Activated CD8-positive, alpha-beta memory T cell treated with anti-CD3 and anti-CD28 coated beads, Interleukin-2, amount 10 ng/mL, durations not matched to agents 7 days and 5 days (primary cell): ENCODE measurements around the gene AP2S1. TPM values are rescaled to one million over a fixed set of nuclear protein-coding genes. Genes with fewer than 3 reads are reported as not detected.

Experiments used
- ATAC-seq: fragments of 150-1000 bp; cut with Tn5 transposase; one replicate; pipeline ENCODE4 v1.10.0; 2021; ENCODE audit warnings: moderate library complexity
- CTCF ChIA-PET: fragments of 350-600 bp; sonication (Branson Sonifier 250); formaldehyde crosslinking; loops from one replicate; lab custom pipeline; 2021; ENCODE audit warnings: antibody characterized with exemption; lab: Charles Lee
- DNase-seq: peaks from one replicate; pipeline ENCODE4 v3.0.0-alpha.2; 2020
- H3K27ac Mint-ChIP-seq: one replicate; pipeline ENCODE4 v1.8.0; 2021; ENCODE audit warnings: mild to moderate bottlenecking, mixed read lengths
- H3K27me3 Mint-ChIP-seq: one replicate; pipeline ENCODE4 v1.8.0; 2021; ENCODE audit warnings: mixed read lengths
- H3K36me3 Mint-ChIP-seq: one replicate; pipeline ENCODE4 v1.8.0; 2021; ENCODE audit warnings: mild to moderate bottlenecking, mixed read lengths
- H3K4me1 Mint-ChIP-seq: one replicate; pipeline ENCODE4 v1.8.0; 2021; ENCODE audit warnings: mixed read lengths
- H3K4me3 Mint-ChIP-seq: one replicate; pipeline ENCODE4 v1.8.0; 2021; ENCODE audit warnings: mild to moderate bottlenecking, moderate library complexity, mixed read lengths
- H3K9me3 Mint-ChIP-seq: one replicate; pipeline ENCODE4 v1.8.0; 2022; ENCODE audit warnings: low read depth, mixed read lengths
- total RNA-seq, 2 experiments: library from RNA; stranded (reverse); gene quantifications; one replicate each; pipeline ENCODE4 v1.2.3, GENCODE V29; 2021

Gene AP2S1
- total RNA-seq, 2 experiments from 2014 or later = 134 to 139 TPM

DNA sequence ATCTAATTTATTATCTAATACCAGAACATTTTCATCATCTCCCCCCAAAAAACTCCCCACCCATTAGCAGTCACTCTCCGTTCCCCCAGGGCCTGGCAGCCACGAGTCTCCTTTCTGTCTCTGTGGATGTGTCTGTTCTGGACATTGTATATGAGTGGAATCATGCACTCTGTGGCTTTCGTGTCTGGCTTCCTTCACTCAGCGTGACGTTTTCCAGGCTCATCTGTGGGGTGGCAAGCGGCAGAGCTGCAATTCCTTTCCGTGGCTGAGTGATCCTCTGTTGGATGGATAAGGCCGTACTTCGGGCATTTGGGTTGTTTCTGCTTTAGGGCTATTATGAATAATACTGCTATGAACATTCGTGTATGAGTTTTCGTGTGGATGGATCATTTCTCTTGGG lies 3.1 kb downstream of the AP2S1 start:
- CTCF ChIA-PET = interaction anchor here (0.9 to 5.1 kb wide), 4 partner anchors 91 to 276 kb away, joined by 3 to 16 read pairs (median 3); no protein-coding TSS in a partner anchor
- no peak for ATAC-seq

DNA sequence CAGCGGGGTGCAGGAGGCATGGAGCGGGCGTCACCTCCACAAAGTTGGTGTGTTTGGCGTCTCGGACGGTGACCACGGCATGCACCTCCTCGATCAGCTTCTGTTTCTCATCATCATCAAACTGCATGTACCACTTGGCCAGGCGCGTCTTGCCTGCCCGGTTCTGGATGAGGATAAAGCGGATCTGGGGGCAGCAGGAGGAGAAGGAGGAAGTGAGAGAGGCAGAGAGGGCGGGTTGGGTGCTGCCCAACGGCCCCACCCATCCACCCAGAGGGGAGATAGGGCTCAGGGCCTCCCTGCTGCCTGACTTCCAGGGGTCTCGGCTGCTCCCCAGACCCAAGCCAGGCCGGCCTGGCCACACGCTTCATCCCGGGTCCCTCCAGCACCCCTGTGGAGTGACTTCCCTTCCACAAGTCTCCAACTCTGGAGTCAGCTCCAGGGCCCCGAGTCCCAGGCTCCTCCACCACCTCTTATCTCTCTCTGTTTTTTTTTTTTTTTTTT lies 4.6 kb downstream of the AP2S1 start:
- peaks cover 9% of the 10 kb centered on the region for H3K36me3 Mint-ChIP-seq
- no peak for DNase-seq
- no peaks in the 10 kb centered on the region for H3K27me3 Mint-ChIP-seq
- peaks cover 18% of the 10 kb centered on the region for H3K4me1 Mint-ChIP-seq
- H3K9me3 Mint-ChIP-seq = no peaks in the 10 kb centered on the region
- H3K27ac Mint-ChIP-seq = no peak overlapping the region
- H3K4me3 Mint-ChIP-seq = no peak overlapping the region
- CTCF ChIA-PET = interaction anchor here (5.1 kb wide), 1 partner anchor 92 kb away, joined by 16 read pairs; no protein-coding TSS in a partner anchor
- no peak for ATAC-seq

More for the DNA sequence above, 3.1 kb downstream of the AP2S1 start:
- Mint-ChIP-seq H3K36me3 (peaks cover 4% of the 10 kb centered on the region), H3K27ac (no peak overlapping the region), H3K9me3 (no peaks in the 10 kb centered on the region), H3K27me3 (no peaks in the 10 kb centered on the region), H3K4me3 (no peak overlapping the region), H3K4me1 (peaks cover 18% of the 10 kb centered on the region)
- no peak for DNase-seq

DNA sequence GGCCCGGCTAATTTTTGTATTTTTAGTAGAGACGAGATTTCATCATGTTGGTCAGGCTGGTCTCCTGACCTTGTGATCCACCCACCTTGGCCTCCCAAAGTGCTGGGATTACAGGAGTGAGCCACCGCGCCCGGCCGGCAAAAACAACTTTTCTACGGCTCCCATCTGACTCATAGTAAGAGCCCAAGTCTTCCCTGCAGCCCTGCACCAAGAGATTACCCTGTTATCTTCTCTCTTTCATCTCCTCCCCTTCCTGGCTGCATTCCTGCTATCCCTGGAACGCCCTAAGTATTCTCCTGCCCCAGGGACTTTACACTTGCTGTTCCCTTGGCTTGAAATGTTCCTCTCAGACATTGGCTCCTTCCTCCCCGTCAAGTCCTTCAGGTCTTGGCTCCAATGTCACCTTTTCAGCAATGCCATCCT lies 6.6 kb downstream of the AP2S1 start:
- Mint-ChIP-seq H3K27me3 (no peaks in the 10 kb centered on the region), H3K36me3 (peaks cover 10% of the 10 kb centered on the region), H3K4me3 (no peak overlapping the region), H3K9me3 (no peaks in the 10 kb centered on the region), H3K27ac (no peak overlapping the region), H3K4me1 (peaks cover 6% of the 10 kb centered on the region)
- no peak for ATAC-seq
- no peak for DNase-seq
- CTCF ChIA-PET = interaction anchor here (1.2 to 5.1 kb wide), 3 partner anchors 17 to 90 kb away, joined by 3 to 16 read pairs (median 4); no protein-coding TSS in a partner anchor

DNA sequence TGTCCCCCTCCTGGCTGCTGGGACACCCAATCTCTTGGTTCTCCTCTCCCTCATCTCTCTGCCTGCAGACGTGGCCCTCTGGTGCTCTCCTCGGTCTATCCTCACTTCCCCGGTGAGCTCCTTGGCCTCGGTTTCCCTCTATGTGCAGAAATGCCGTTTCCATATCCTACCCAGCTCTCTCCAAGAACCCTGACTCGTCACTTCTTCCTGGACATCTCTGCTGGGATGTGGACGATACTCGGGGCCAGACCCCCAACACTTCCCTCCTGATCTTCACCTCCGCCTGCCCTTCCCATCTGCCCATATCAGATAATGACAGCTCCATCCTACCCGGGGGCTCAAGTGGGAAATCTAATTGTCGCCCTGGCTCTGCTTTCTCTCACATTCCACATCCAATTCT lies 7.9 kb downstream of the AP2S1 start:
- DNase-seq (no peak), ATAC-seq (no peak)
- Mint-ChIP-seq H3K4me1 (peaks cover 4% of the 10 kb centered on the region), H3K27ac (no peak overlapping the region), H3K36me3 (peaks cover 16% of the 10 kb centered on the region), H3K4me3 (no peak overlapping the region), H3K27me3 (no peaks in the 10 kb centered on the region), H3K9me3 (no peaks in the 10 kb centered on the region)
- CTCF ChIA-PET = interaction anchor here (1.0 to 5.1 kb wide), 3 partner anchors 13 to 92 kb away, joined by 3 to 16 read pairs (median 4); no protein-coding TSS in a partner anchor

DNA sequence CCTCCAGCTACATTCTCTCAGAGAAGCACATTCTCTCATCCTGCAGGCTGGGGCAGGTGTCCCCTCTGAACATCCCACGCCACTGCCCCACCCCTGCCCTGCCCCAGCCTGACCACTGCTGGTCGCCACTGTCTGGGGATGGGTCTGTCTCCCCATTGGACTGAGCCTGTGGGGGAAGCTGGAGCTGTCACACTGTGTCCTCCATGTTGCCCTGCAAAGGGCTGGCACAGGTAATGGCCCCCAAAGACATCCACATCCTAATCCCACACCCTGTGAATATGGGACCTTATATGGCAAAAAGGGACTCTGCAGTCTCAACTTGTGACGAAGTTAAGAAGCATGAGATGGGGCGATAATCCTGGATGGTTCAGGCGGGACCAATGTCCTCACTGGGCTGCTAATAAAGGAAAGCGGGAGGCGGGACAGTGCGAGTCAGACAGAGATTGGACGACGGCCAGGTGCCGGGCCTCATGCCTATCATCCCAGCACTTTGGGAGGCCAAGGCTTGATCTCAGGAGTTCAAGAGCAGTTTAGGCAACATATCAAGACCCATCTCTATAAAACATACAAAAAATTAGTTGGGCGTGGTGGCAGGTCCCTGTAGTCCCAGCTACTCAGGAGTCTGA lies 9.1 kb downstream of the AP2S1 start:
- Mint-ChIP-seq H3K4me1 (peaks cover 4% of the 10 kb centered on the region), H3K27me3 (no peaks in the 10 kb centered on the region), H3K27ac (no peak overlapping the region), H3K9me3 (no peaks in the 10 kb centered on the region), H3K36me3 (peaks cover 17% of the 10 kb centered on the region), H3K4me3 (no peak overlapping the region)
- CTCF ChIA-PET = interaction anchor here (0.6 to 8.9 kb wide), 18 partner anchors 9 to 403 kb away, joined by 3 to 203 read pairs (median 11); partner anchors contain the start of genes AP2S1 and SLC1A5
- DNase-seq (no peak), ATAC-seq (no peak)

DNA sequence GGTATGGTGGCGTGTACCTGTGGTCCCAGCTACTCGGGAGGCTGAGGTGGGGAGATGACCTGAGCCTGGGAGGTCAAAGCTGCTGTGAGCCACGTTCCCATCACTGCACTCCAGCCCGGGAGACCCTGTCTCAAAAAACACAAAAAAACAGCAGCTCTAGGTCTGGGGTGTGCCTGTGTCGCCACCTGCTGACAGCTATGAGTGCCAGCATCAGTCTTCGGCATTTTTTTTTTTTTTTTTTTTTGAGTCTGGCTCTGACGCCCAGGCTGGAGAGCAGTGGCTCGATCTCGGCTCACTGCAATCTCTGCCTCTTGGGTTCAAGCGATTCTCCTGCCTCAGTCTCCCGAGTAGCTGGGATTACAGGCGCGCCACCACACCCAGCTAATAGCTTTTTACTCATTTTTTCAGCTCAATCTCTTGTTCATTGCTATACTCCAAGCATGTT lies 10.1 kb downstream of the AP2S1 start:
- DNase-seq (peak; percentile 63), ATAC-seq (peak; percentile 82)
- Mint-ChIP-seq H3K27ac (no peak overlapping the region), H3K4me1 (peaks cover 3% of the 10 kb centered on the region), H3K27me3 (no peaks in the 10 kb centered on the region), H3K9me3 (no peaks in the 10 kb centered on the region), H3K36me3 (peaks cover 16% of the 10 kb centered on the region), H3K4me3 (no peak overlapping the region)
- CTCF ChIA-PET = interaction anchor here (0.6 to 8.9 kb wide), 49 partner anchors 10 to 404 kb away, joined by 3 to 203 read pairs (median 4); partner anchors contain the start of genes AP2S1, DACT3 and SLC1A5

DNA sequence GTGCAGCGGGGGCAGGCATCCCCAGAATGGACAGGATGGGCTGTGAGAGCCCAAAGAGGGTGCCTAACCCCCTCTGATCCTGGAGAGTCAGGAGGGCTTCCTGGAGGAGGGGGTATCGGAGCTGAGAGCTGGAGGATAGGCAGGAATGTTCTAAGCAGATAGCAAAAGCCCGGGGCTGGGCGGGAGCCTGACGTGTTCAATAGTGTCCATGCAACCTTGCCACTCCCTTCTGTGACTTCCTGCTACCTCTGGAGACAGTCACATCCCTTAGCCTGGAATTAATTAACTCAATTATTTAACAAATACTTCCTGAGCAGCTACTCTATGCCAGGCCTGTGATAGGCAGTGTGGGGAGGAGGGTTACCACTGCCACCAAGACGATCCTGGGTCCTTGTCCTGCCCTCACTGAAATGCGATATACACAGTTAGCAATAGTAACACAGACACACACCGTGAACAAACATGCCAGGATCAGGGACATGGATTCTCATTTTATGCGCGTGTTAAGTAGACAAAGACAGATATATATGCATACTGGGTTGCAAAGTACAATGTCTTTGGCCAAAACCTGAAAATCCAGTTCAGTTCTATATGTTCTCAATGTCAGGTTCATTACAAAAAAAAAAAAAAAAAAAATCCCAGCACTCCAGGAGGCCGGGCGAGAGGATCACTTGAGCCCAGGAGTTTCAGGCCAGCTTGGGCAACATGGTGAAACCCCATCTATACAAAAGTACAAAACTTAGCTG lies 10.7 kb downstream of the AP2S1 start:
- ATAC-seq = no peak
- CTCF ChIA-PET = interaction anchor here (0.9 to 8.9 kb wide), 43 partner anchors 9 to 219 kb away, joined by 3 to 203 read pairs (median 4); partner anchors contain the start of gene SLC1A5
- DNase-seq = no peak
- Mint-ChIP-seq H3K36me3 (peaks cover 16% of the 10 kb centered on the region), H3K4me3 (no peak overlapping the region), H3K27me3 (no peaks in the 10 kb centered on the region), H3K4me1 (peaks cover 3% of the 10 kb centered on the region), H3K27ac (no peak overlapping the region), H3K9me3 (no peaks in the 10 kb centered on the region)

DNA sequence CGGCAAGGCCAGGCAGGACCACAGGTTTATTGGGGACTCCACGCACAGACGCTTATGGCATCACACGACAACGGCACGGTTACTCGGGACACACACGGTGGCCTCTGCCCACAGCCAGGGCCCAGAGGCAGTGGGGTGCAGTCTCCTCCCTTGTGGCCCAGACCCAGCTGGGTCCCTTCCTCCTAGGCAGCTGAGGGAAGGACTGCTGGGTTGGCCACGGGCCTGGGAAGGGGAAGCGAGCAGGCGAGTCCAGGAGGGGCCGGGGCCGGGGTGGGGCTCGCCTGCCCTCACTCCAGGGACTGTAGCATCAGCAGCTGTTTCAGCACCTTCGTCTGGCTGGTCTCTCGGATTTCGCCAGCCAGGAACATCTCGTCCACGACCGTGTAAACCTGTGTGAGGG lies 12.5 kb downstream of the AP2S1 start:
- no peak for DNase-seq
- Mint-ChIP-seq H3K27ac (no peak overlapping the region), H3K36me3 (peaks cover 13% of the 10 kb centered on the region), H3K4me3 (no peak overlapping the region), H3K27me3 (no peaks in the 10 kb centered on the region), H3K9me3 (no peaks in the 10 kb centered on the region), H3K4me1 (peaks cover 3% of the 10 kb centered on the region)
- CTCF ChIA-PET = interaction anchor here (1.5 to 8.9 kb wide), 3 partner anchors 14 to 153 kb away, joined by 3 to 203 read pairs (median 7); no protein-coding TSS in a partner anchor
- ATAC-seq = no peak

DNA sequence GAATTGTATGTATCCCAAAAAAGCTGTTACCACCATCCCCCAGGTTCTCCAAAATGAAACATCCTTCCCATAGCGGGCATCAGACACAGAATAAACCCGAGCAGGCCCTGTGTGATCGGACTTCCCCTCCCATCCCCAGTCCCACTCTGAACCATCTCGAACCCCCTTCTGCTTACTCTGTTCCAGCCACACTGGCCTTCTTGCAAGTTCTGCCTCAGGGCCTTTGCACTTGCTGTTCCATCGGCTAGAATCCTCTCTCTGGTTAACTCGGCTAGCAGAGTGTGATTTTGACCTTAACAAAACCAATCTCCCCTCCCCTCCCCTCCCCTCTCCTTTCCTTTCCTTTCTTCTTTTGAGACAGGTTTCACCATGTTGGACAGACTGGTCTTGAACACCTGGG lies 15.7 kb downstream of the AP2S1 start:
- CTCF ChIA-PET = interaction anchor here (0.7 to 8.9 kb wide), 3 partner anchors 68 to 156 kb away, joined by 4 to 203 read pairs (median 6); no protein-coding TSS in a partner anchor

DNA sequence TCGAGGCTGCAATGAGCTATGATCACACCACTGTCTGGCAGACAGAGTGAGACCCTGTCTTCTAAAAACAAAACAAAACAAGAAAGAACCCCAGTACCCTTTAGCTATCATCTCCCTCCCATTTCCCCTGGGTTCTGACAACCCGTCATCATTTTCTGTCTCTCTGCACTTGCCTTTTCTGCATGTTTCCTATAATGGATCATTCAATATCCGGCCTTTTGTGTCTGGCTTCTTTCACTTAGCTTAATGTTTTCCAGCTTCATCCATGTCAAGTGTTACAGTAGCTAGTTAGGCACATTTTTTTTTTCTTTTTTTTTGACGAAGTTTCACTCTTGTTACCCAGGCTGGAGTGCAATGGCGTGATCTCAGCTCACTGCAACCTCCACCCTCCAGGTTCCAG lies 16.5 kb downstream of the AP2S1 start:
- Mint-ChIP-seq H3K27me3 (no peaks in the 10 kb centered on the region), H3K4me3 (no peak overlapping the region), H3K9me3 (no peaks in the 10 kb centered on the region), H3K27ac (no peak overlapping the region), H3K36me3 (peaks cover 8% of the 10 kb centered on the region), H3K4me1 (peaks cover 1% of the 10 kb centered on the region)
- CTCF ChIA-PET = interaction anchor here (0.7 to 8.9 kb wide), 3 partner anchors 67 to 156 kb away, joined by 4 to 203 read pairs (median 6); no protein-coding TSS in a partner anchor
- DNase-seq = no peak
- no peak for ATAC-seq

More for the DNA sequence above, 15.7 kb downstream of the AP2S1 start:
- no peak overlapping the region for H3K4me3 Mint-ChIP-seq
- no peaks in the 10 kb centered on the region for H3K4me1 Mint-ChIP-seq
- ATAC-seq (no peak), DNase-seq (no peak)
- no peaks in the 10 kb centered on the region for H3K27me3 Mint-ChIP-seq
- H3K27ac Mint-ChIP-seq = no peak overlapping the region
- H3K9me3 Mint-ChIP-seq = no peaks in the 10 kb centered on the region
- H3K36me3 Mint-ChIP-seq = peaks cover 9% of the 10 kb centered on the region

DNA sequence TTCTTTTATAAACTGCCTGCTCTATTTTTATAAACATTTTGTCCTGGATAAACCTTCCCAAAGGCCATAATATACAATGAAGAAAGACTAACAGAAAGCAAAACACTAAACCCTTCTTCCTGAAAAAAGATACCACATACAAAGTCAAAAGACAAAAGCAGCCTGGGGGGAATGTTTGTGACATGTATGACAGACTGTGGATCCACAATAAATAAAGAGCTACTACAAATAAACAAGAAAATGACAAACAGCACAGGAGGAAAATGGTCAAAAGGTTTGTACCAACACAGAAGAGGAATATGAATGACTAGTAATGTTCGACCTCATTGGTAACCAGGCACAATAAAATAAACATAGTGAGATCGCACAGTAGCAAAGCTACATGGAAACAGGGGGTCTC lies 19.8 kb downstream of the AP2S1 start:
- Mint-ChIP-seq H3K36me3 (peaks cover 1% of the 10 kb centered on the region), H3K9me3 (no peaks in the 10 kb centered on the region), H3K4me1 (peaks cover 4% of the 10 kb centered on the region), H3K27ac (no peak overlapping the region), H3K27me3 (no peaks in the 10 kb centered on the region), H3K4me3 (no peak overlapping the region)
- no peak for DNase-seq
- ATAC-seq = no peak
- CTCF ChIA-PET = interaction anchor here (0.7 to 5.8 kb wide), 7 partner anchors 10 to 1315 kb away, joined by 3 to 23 read pairs (median 11); no protein-coding TSS in a partner anchor

DNA sequence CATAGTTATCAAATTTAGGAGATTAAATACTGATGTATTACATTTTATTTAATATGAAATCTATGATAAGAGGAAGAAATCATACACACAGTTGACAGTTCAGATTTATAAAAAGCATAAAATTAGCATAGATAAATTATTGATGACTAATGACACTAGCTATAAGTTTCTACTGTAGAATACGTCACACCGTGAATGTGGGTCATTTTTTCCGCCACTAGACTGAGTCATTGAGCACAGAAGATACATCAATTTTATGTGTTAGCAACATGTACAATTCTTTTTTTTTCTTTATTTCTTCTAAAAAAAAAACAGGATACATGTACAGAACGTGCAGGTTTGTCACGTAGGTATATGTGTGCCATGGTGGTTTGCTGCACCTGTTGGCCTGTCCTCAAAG lies 22.2 kb downstream of the AP2S1 start:
- DNase-seq (peak; percentile 55), ATAC-seq (no peak)
- Mint-ChIP-seq H3K4me3 (no peak overlapping the region), H3K4me1 (peaks cover 23% of the 10 kb centered on the region), H3K9me3 (no peaks in the 10 kb centered on the region), H3K27me3 (no peaks in the 10 kb centered on the region), H3K27ac (no peak overlapping the region), H3K36me3 (no peaks in the 10 kb centered on the region)
- CTCF ChIA-PET = interaction anchor here (0.8 to 5.8 kb wide), 6 partner anchors 12 to 75 kb away, joined by 3 to 30 read pairs (median 18); no protein-coding TSS in a partner anchor

DNA sequence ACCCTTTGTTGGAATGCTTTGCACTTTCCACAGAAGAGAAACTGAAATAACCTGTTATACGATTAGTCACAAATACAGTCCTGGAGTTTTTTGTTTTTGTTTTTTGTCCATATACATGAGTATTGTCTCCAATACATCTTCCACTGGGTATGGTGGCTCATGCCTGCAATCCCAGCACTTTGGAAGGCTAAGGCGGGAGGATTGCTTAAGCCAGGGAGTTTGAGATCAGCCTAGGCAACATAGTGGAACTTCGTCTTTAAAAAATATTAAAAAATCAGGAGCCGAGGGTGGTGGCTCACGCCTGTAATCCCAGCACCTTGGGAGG lies 25.0 kb downstream of the AP2S1 start:
- CTCF ChIA-PET = interaction anchor here (1.4 to 8.9 kb wide), 7 partner anchors 15 to 77 kb away, joined by 6 to 77 read pairs (median 18); partner anchors contain the start of gene SLC1A5
- ATAC-seq (no peak), DNase-seq (no peak)
- Mint-ChIP-seq H3K4me1 (peaks cover 43% of the 10 kb centered on the region), H3K27me3 (no peaks in the 10 kb centered on the region), H3K36me3 (no peaks in the 10 kb centered on the region), H3K4me3 (no peak overlapping the region), H3K27ac (peak overlapping the region; percentile 82), H3K9me3 (no peaks in the 10 kb centered on the region)
